GM10248 (cell line): ENCODE measurements around the gene ATP5F1D.

ENCODE experiments used
- CTCF ChIA-PET: fragments of 300-600 bp; sonication (Branson Sonifier 250); formaldehyde crosslinking; extraction: SDS; loops from one replicate; lab custom pipeline; 2021; ENCODE audit warnings: antibody characterized with exemption; lab: Yijun Ruan, JAX
- POLR2A ChIA-PET: fragments of 350-650 bp; sonication (Branson Sonifier 250); formaldehyde crosslinking; extraction: SDS; loops from one replicate; lab custom pipeline; 2020; ENCODE audit warnings: antibody characterized with exemption; lab: Yijun Ruan, JAX
- DNase-seq: peaks from one replicate; pipeline ENCODE4 v3.0.0; 2012; ENCODE audit errors: extremely low spot score
- CTCF ChIP-seq: IDR thresholded peaks from 2 replicates; pipeline ENCODE4 v1.5.1; 2012; ENCODE audit warnings: mild to moderate bottlenecking, low read depth; ENCODE audit errors: extremely low read depth, missing control alignments, control extremely low read depth

The ATP5F1D gene

GRCh38 chr19:1276628-1277022, 35.1 kb downstream of the ATP5F1D start:
- ChIA-PET POLR2A (interaction anchor here (0.5 kb wide), 1 partner anchor 167 kb away, joined by 4 read pairs; no protein-coding TSS in a partner anchor), CTCF (interaction anchor here (4.7 kb wide), 1 partner anchor 95 kb away, joined by 87 read pairs; no protein-coding TSS in a partner anchor)
- TF ChIP-seq CTCF, result no peak
- no peak for DNase-seq

GRCh38 chr19:1277061-1277460, 35.5 kb downstream of the ATP5F1D start:
- ChIA-PET CTCF (interaction anchor here (0.7 to 4.7 kb wide), 3 partner anchors 33 to 167 kb away, joined by 3 to 87 read pairs (median 20); no protein-coding TSS in a partner anchor), POLR2A (interaction anchor here (0.5 kb wide), 1 partner anchor 166 kb away, joined by 4 read pairs; no protein-coding TSS in a partner anchor)
- TF ChIP-seq CTCF, result no peak
- DNase-seq, result no peak

GRCh38 chr19:1278074-1278473, 36.5 kb downstream of the ATP5F1D start:
- ChIA-PET POLR2A (interaction anchor here (0.9 to 2.1 kb wide), 2 partner anchors 9 to 94 kb away, joined by 3 to 10 read pairs; partner anchors contain the start of gene CIRBP), CTCF (interaction anchor here (1.0 to 4.7 kb wide), 4 partner anchors 10 to 123 kb away, joined by 3 to 87 read pairs (median 20); partner anchors contain the start of gene CIRBP)

GRCh38 chr19:1278713-1279660, 37.4 kb downstream of the ATP5F1D start:
- ChIA-PET CTCF (interaction anchor here (0.6 to 4.7 kb wide), 29 partner anchors 11 to 667 kb away, joined by 3 to 87 read pairs (median 4); partner anchors contain the start of genes CIRBP and NDUFS7), POLR2A (interaction anchor here (2.1 kb wide), 1 partner anchor 10 kb away, joined by 10 read pairs; the partner anchor contains the start of gene CIRBP)
- no peak for DNase-seq
- no peak for TF ChIP-seq CTCF

More at GRCh38 chr19:1278074-1278473, 36.5 kb downstream of the ATP5F1D start:
- no peak for DNase-seq
- no peak for TF ChIP-seq CTCF

GRCh38 chr19:1279782-1280341, 38.3 kb downstream of the ATP5F1D start:
- POLR2A ChIA-PET, result interaction anchor here (0.5 to 2.1 kb wide), 2 partner anchors 11 to 123 kb away, joined by 9 to 10 read pairs; partner anchors contain the start of gene CIRBP
- peak; percentile 96 for TF ChIP-seq CTCF
- DNase-seq, result peak; percentile 87
- CTCF ChIA-PET, result interaction anchor here (0.6 to 4.7 kb wide), 29 partner anchors 12 to 668 kb away, joined by 3 to 87 read pairs (median 3); partner anchors contain the start of genes CIRBP and NDUFS7
